GM21390 (cell line): Measurements from ENCODE around the gene HAL.
A peak's percentile ranks its signal among the peaks of the same experiment; 100 is the strongest.

Experiments
- ATAC-seq: cut with Tn5 transposase; IDR thresholded peaks from one replicate; pipeline ENCODE4 v1.9.1; 2021; ENCODE audit not compliant: unreplicated experiment

The HAL gene

DNA sequence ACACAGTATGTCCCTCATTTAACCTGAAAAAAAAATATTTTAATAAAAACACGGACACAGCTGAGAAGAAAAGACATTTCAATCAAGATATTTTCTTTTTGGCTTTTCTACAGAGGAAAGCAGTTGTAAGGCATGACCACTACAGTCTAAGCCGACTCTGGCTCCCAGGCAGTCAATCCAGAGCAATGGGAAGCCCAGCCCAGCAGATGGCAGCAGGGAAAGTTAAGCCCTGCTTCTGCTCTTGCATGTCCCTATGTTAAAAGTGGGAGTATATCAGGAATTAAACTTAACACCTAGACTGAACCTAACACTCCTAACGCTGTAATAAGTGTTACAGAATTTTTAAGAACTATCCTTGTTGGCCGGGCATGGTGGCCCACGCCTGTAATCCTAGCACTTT lies 19.5 kb upstream of the HAL start:
- ATAC-seq: no peak

DNA sequence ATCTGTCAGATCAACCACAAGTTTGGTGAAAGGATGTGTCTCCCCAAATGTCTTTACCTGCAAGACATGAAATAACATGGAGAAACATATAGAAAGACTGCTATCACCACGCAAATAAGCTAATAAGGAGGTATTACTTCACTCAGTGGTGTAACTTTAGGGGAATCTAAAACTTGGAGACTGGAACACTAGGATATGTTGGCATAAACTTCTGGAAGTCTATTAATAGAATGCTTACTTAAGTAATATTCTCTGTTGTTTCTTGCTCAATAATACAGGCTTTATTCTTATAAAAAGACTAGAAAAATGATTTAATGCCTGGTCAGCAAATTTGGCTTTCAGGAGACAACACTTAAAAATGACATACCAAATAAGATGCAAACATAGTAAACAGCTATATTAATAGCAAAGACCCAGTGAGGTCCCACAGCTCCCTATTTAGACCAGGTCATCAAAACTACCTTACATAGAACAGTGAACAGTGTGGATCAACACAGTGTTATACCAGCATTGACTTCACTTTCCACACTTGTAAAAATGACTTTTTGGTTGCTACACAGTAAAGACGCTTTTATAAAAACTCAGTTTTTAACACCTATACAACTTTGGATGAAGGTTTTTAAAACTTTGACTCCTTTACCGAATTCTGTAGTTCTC lies 18.9 kb upstream of the HAL start:
- ATAC-seq: no peak

DNA sequence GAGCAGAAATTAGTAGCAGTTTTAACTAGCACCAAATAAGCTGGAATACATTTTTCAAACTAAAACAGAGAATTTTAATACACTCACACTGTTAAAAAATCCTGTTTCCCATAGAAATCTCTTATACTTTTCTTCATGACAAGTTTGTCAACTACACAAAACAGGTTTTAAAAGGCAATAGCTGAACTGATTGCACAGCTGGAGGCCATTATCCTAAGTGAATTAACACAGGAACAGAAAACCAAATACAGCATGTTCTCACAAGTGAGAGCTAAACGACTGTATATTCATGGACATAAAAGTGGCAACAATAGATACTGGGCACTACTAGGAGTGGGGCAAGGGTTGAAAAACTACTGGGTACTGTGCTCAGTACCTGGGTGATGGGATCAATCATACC lies 11.6 kb upstream of the HAL start:
- no peak for ATAC-seq

DNA sequence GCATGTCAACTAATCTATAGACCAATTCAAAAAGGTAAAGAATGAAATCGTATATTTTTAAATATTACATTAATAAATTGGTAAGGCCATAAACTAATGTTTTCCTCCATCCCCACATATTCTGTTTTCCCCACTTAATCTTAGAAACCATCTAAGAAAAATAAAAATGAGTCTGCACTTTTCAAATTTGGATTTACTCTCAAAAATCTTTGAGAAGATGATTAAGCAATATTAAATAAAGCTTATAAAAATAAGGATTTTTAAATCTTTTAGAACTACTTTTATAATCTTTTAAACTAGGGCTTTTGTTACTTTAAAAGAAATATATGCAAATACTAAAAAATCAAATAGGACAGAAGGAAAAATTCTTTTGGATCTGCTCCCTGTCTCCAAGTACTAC lies 10.6 kb upstream of the HAL start:
- ATAC-seq: no peak

DNA sequence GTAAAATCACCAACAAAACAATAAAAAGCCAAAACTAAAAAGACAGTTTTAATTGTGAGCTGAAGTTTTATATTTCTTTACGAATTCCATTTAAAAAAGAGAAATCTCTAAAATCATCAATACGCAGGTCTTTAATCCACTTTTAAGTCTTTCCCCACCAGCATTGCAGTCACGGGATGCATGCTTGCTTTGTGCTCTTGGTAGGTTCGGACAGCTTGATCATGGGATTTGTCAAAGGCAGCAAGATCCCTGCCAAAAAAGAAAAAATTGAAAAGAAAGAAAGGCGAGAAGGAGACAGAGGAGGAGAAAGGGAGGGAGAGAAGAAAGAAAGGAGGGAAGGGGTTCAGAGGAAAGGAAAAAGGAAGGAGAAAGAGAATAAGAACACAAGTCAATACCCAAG lies 4.7 kb upstream of the HAL start:
- ATAC-seq: no peak

DNA sequence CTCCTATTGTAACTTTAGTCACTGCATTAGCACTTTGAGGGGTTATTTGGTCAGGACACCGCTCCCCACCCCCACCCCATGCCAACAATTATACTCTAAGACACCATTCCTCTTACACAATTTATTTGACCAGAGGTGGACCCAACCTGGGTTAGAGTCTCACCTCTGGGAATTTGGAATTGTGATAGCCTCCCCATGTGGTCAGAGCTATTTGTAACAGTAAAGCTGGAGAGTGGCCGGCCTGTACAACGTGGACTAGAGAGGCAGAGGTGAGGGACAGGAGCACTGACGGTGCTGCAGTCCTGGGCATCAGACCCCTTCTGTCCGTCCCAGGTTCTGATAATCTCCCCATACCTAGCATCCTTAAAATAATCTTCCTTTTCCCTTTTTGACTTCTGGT lies 3.3 kb upstream of the HAL start:
- no peak for ATAC-seq

DNA sequence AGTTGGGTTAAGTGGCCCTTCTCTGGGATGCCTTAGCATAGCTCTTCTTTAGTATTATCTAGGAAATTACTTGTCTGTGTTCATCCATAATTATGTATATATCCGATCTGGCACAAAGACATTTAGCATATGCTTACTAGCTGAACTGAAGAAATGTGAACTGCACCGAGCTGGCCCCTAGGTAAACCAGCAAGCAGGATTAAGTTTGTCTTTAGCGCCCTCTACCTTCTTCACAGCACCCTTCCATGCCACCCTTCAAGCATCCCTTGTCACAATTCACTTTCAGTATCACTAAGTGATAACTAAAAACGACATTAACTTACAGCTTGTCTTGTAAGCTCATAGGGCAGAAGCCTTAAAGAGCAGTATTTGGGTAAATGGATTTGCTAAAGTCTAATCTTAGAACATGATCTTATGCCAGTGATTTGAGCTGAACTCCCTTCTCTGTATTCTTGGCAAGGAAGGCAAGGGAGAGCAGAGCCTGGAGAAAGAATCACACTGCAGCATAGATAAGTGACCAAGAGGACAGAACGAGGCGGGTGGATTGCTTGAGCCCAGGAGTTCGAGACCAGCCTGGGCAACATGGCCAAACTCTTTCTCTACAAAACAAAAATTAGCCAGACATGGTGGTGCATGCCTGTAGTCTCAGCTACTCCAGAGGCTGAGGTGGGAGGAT lies 2.6 kb upstream of the HAL start:
- peak; percentile 98 for ATAC-seq

DNA sequence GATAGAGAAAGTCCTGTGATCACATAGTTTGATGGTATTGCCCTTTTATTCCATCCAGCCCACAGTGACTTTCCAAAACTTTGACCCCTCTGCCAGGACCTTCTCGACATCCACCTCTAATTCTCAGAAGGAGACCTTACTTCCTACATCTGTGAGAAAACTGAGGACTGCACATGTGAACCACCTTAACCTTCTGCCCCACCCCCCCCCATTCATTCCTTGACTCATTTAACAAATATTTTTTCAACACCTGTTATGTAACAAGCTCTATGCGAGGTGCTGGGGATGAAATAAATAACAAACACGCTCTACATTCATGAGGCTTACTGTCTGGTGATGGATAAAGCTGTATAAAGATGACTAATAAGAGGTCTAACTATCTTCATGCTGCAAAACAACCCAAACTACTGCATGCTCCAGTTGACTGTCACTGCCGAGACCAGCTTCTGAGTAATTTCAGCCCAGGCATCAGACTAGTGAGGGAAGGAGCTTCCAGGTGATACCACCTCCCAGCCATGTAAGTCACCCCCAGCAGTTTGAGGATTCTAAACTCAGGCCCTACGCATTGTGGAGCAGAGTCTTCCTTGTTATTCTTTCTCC lies 1.9 kb upstream of the HAL start:
- no peak for ATAC-seq

DNA sequence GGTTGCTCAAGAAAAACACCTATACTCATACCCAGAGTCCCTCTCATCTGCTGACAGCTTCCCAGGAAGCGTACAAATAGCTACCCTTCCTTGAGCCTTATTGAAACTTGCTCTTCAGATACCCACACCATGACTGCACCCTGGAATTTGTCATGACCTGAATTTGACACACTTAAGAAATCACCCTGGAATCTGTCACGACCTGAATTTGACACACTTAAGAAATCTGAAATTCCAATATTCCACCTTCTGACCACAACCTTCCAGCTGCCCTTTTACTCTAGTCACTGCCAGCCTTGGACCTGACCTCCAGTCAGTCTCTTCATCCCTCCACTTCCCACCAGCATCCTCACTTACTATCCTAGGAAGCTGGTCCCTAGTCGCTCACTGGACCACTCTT lies 1.1 kb upstream of the HAL start:
- ATAC-seq: no peak

DNA sequence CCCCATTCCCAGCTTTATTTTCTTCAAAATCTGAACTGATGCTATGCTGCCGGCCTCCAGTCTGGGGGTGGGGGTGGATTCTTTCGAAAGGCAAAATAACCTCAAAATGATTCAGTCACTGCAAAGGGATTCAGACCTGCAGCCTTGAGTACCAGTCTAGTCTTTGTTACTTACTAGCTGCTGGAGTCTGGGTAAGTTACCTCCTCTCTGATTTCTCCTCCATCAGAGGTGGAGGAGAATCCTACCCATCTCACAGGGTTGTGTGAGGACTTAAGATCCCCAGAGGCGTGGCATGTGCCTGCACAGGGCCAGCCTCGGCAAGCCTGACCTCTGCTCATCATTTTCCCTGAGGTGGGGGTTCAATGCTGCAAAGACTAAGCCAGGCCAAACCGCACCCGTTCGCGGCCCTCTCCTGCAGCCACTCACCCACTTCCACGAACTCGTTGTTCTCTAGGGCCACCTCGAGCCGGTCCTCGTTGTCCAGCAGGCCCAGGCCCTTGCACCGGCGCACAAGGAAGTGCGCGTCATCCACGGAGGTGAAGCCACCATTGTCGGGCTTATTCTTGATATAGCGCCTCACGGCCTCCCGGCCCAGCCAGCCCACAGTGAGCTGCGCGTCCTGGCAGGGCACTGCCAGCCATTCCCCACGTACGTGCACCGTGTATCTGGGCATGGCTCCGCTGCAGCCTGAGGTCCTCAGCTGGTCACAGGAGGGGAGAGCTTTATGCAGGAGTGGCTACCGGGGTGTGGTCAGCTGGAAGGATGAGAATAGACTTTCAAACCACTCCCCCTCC lies 709 bp downstream of the HAL start:
- ATAC-seq: no peak

DNA sequence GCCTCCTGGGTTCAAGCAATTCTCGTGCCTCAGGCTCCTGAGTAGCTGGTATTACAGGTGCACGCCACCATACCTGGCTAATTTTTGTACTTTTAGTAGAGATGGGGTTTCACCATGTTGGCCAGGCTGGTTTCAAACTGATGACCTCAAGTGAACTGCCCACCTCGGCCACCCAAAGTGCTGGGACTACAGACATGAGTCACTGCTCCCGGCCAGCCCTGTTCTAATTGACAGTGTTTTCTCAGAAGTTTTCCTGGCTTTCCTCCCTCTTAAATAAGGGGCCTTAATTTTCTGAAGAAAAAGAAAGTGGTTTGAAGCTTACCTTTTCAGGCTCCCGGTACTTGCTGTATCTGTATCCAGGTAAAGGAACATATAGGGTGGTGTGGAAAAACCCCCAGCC lies 1.7 kb downstream of the HAL start:
- no peak for ATAC-seq

DNA sequence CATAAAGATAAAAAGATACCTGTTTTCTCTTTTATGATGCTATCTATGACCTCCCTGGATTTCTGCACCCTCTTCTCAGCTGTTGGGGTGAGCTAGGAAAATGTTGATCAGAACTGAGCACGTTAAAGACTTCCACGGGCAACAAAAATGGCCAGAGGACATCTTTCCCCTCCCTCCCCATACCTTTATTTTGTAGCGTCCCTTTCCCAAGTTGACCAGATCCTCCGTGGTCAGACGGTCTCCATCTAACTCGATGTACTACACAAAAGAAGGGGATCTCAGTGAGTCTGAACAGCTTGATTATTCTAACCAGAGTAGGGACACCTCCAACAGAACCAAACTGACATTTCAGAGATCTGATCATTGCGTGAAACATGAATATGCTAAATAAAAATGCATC lies 2.2 kb downstream of the HAL start:
- ATAC-seq: no peak

DNA sequence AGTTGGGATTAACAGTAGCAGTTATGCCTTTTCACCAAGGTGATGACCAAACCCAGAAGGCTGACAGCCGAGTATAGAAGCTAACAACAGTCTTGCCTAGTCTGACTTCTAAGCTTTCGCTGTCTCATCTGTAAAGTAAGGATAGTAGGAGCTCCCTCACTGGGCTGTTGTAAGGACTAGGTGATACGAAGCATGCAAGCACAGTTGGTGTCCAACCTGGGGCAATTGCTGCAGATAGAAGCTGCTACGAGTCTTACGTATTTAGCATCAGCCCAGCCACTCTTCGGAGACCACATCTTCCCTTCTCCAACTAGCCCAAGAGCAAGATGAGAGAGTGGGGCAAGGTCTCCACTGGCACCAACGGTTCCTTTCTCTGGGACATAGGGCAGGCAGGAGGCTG lies 6.0 kb downstream of the HAL start:
- ATAC-seq: no peak

DNA sequence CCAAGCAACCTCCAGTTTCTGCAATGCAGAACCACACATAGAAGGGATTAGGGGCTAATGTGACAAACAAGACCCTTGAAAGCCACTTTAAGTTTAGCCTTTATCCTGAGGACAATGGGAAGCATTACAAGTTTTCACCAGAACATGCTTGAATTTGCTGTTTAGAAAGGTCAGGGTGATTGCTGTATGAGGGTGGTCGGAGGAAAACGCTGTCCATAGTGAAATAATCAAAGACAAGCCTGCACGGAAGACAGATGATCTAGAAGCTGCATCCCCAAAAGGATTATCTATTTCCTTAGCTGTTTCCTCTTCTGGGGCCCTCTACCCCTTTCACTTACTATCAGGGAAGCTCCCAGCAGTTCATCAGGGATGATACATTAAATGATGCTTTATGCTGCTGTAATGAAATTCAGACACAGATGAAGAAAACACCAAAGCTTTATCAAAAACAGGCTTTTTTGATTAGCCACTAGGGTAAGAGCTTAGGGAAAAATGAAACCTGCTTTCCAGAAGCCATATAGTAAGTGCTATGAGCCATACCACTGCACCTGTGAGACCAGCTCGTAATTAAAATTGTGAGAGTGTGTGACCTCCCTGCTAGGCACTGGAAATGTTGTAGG lies 6.5 kb downstream of the HAL start:
- no peak for ATAC-seq

DNA sequence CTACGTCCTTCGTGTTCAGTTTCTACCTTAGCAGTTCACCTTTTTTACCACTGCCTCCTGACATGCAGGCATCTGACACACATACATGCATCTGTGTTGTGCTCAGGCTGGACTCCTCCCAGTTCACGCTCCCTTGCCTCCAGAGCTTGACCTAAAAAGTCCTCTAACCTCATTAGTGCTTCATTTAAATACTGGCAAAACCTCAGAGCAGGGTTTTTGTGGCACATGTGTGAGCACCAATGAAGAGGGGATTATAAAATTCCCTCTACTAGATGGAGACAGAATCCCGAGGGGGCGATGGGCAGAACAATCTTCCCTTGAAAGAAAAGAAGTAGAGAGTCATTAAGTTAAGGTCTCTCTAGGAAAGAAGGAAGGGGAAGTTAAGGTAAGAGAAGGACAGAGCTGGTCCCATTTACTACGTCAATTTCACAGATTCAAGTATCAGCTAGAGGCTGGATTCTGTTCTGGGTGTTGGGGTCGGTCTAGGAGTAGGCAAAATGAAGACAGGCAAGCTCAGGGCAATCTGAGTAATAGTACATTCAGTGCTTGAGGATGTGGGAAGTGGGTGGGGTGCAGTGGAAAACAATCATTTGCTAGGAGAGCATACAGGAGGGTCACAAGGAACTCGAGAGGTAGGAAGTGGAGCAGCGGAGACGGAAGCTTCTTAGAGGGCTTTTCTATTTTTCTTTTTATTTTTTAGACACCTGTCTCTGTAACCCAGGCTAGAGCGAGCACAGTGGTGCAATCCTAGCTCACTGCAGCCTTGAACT lies 7.5 kb downstream of the HAL start:
- ATAC-seq: no peak

DNA sequence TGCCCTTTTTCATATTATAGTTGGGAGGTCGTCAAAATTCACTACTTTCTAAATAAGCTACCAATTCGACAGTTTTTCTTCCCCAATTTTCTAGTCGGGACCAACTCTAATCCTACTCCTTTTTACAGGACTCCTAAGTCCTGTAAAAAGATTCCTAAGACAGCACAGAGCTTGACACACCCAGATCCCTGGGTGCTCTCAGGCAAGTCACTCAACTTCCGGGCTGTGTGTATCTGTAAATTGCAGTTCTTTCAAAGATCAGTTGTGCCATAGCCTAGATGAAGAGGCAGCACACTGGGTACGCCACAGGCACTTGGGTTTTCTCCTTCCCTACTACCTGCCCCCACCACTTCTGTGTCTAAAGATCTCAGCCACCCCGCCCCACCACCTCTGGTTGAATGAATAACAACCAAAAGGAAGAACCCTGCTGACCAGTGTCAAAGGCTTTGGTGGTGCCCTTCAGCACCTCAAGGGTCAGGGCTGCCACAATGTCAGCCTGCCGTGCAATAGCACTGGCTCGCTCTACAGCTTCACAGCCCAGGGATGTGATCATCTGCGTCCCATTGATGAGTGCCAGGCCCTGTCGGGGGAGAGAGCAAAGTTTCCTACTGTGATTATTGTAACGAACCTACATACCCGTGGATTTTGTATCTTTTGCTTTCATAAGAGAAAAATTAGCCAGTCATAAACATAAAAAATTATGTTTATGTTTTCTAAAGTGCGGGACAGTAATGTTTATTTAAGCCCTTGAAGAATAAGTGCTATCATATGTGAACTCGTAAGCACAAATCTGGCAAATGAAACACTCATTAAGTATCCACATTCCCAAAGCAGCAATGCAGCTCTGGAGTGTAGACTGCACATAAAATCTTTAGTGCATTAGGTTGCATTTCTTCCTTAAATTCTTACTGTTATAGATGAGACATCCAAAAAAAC lies 9.2 kb downstream of the HAL start:
- ATAC-seq: no peak

DNA sequence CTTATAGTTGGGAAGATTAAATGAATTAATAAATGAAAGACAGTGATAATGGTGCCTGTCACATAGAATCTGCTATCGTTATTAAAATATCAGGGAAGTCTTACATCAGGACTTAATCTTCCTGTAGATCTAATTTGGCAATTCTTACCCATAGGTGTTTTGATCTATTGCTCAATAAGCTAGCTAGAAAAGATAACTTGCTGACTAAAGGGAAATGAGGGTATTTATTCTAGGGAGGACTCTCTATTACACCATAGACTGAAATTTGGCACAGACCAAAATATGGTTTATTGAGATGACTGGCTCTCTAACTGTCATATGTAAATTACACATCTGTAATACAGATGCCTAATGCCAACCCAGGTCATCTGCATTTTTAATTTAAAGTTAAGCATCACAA lies 11.5 kb downstream of the HAL start:
- ATAC-seq: no peak

DNA sequence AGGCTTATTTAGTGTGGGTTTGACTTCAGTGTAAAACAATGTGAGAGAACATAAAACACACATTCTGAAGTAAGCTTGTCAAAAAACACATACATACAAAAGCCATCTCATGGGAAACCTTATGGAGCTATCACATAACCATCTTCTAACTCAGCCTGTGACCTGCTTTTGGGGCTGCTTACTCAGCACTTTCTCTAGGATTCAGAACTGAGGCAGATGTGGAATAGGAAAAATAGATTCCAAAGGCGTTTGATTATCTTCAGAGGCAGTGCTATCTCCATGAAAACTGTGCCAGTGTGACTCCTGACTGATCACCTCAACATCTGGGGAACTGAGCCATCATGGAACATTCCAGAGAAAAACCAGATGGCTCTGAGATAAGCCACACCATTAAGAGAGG lies 13.5 kb downstream of the HAL start:
- ATAC-seq: no peak

DNA sequence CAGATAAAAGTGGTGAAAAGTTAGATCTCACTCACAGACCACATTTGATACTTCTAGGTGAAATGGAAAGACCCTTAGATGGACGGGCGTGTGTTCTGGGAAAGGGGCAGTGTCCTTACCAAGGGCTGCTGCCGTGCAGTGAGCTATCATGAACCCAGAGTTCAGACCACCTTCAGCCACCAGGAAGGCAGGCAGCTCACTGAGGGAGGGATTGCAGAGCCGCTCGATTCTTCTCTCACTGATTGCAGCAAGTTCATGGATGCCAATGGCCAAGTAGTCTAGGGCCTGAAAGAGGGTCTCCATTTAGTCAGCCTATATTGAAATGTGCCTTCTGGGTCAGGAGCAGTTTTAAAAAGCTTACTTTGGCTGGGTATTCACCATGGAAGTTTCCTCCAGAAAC lies 15.7 kb downstream of the HAL start:
- no peak for ATAC-seq

DNA sequence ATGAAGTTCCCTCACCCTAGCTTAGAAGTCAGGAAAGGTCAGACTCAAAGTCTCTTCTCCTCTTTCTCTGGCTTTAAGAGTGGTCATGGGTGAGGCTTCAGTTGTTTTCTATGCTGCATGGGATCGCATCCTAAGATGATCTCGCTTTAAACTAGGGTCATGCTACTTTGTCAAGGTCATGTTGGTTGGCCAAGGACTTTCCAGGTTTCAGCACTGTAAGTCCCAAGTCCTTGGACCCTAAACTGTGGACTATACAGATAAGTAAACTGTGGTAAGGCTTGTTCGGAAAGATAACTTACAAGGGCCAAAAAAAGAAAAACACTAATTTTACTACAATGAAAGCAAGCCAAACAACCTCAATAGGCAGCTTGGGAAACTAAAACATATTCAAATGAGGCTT lies 17.4 kb downstream of the HAL start:
- ATAC-seq: no peak
